NT2/D1 (cell line): Measurements from ENCODE around the gene MYOZ3.

Source experiments
- YY1 ChIP-seq: IDR thresholded peaks from 2 replicates; pipeline ENCODE4 v1.6.1; 2011; ENCODE audit not compliant: insufficient read length, insufficient read depth
- ZNF274 ChIP-seq: IDR thresholded peaks from 2 replicates; pipeline ENCODE4 v1.6.1; 2011; ENCODE audit warnings: mild to moderate bottlenecking, low read depth, low read length

DNA sequence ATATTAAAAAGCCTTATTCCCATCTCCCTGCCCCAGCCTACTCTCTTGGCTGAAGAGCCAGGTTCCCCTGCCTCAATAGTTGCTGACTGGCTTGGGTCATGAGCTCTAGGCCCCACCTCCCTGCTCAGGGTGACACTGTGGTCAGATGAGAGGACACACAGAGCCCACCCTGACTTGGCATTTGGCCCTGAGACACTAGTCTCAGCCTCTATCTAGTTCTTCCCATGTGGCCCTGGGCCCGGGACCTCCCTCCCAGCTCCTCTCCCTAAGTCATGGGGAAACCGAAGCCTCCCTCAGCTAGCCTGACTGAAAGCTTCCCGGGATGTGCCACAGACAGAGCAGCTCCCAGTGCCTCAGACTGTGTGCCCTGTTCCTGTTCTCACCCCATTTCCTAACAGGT is 5.8 kb upstream of the MYOZ3 start:
- no peak for TF ChIP-seq YY1
- TF ChIP-seq ZNF274 = no peak
